ENCODE measurements around the gene MRPS23. TPM values are rescaled to one million over a fixed set of nuclear protein-coding genes. Genes with fewer than 3 reads are reported as not detected.

Gene MRPS23
- total and polyA plus RNA-seq, 10 donors, result 7.3 to 29.2 (median 23.3) TPM

- no peak overlapping the region for H3K27ac ChIP-seq
- no peaks in the 10 kb centered on the region for H3K36me3 ChIP-seq
- TF ChIP-seq CTCF (IDR thresholded peaks at IDR 0.05 in 8 of 11, conservative IDR thresholded peaks at IDR 0.05 in 3 of 11), result no peak
- no peak for TF ChIP-seq POLR2A (IDR thresholded peaks at IDR 0.05)
- TF ChIP-seq POLR2AphosphoS5 (IDR thresholded peaks at IDR 0.05), result no peak
- WGBS, 5 donors, result 72 to 95% (median 93%) methylated on average over 5 of the region's 5 CpGs
- no peaks in the 10 kb centered on the region for H3K4me1 ChIP-seq
- peaks cover 0 to 6% (median 0%) of the 10 kb centered on the region in 7 donors for H3K27me3 ChIP-seq (replicated peaks in 1 of 7)
- DNase-seq, result no peak
- no peak overlapping the region for H3K4me3 ChIP-seq
- intact Hi-C loops (cut with DNase I; ENCODE audit: low total_unique reads), result no loop called here
- H3K9me3 ChIP-seq, result no peaks in the 10 kb centered on the region
Observed at GRCh38 chr17:57819867-57820266, 30.0 kb downstream of the MRPS23 start.

- intact Hi-C loops (cut with DNase I; ENCODE audit: low total_unique reads), result no loop called here
- H3K4me3 ChIP-seq, result no peak overlapping the region
- no peak for DNase-seq
- no peaks in the 10 kb centered on the region for H3K36me3 ChIP-seq
- 75 to 84% (median 81%) methylated on average over 2 of the region's 2 CpGs for WGBS, 5 donors
- no peaks in the 10 kb centered on the region for H3K9me3 ChIP-seq
- H3K27me3 ChIP-seq (replicated peaks in 1 of 7), result peaks cover 0 to 6% (median 0%) of the 10 kb centered on the region in 7 donors
- no peak overlapping the region for H3K27ac ChIP-seq
- no peaks in the 10 kb centered on the region for H3K4me1 ChIP-seq
- TF ChIP-seq POLR2AphosphoS5 (IDR thresholded peaks at IDR 0.05) (no peak), POLR2A (IDR thresholded peaks at IDR 0.05) (no peak), CTCF (IDR thresholded peaks at IDR 0.05 in 8 of 11, conservative IDR thresholded peaks at IDR 0.05 in 3 of 11) (no peak)
Observed at GRCh38 chr17:57819285-57819684, 30.6 kb downstream of the MRPS23 start.

- Histone ChIP-seq H3K36me3 (no peaks in the 10 kb centered on the region), H3K4me3 (no peak overlapping the region), H3K4me1 (no peaks in the 10 kb centered on the region), H3K27ac (no peak overlapping the region), H3K27me3 (replicated peaks in 1 of 7) (peaks cover 0 to 6% (median 0%) of the 10 kb centered on the region in 7 donors), H3K9me3 (no peaks in the 10 kb centered on the region)
- no peak for DNase-seq
- TF ChIP-seq POLR2A (IDR thresholded peaks at IDR 0.05), result no peak
- TF ChIP-seq CTCF (IDR thresholded peaks at IDR 0.05 in 8 of 11, conservative IDR thresholded peaks at IDR 0.05 in 3 of 11), result no peak
- no peak for TF ChIP-seq POLR2AphosphoS5 (IDR thresholded peaks at IDR 0.05)
- 79 to 95% (median 85%) methylated on average over 9 of the region's 9 CpGs for WGBS, 5 donors
- intact Hi-C loops (cut with DNase I; ENCODE audit: low total_unique reads), result no loop called here
Observed at GRCh38 chr17:57818066-57818465, 31.8 kb downstream of the MRPS23 start.

- 68 to 85% (median 78%) methylated on average over 4 of the region's 4 CpGs for WGBS, 5 donors
- TF ChIP-seq CTCF (IDR thresholded peaks at IDR 0.05 in 8 of 11, conservative IDR thresholded peaks at IDR 0.05 in 3 of 11) (no peak), POLR2A (IDR thresholded peaks at IDR 0.05) (no peak)
- no peak for DNase-seq
- peaks cover 0 to 6% (median 0%) of the 10 kb centered on the region in 7 donors for H3K27me3 ChIP-seq (replicated peaks in 1 of 7)
- H3K36me3 ChIP-seq, result no peaks in the 10 kb centered on the region
- H3K27ac ChIP-seq, result no peak overlapping the region
- H3K4me1 ChIP-seq, result peaks cover 0 to under 1% (median 0%) of the 10 kb centered on the region in 6 donors
- intact Hi-C loops (cut with DNase I; ENCODE audit: low total_unique reads), result no loop called here
- no peaks in the 10 kb centered on the region for H3K9me3 ChIP-seq
- no peak overlapping the region for H3K4me3 ChIP-seq
Observed at GRCh38 chr17:57817299-57817698, 32.5 kb downstream of the MRPS23 start.
